NCI-H146 treated with DMSO at 0.1 percent for 48 hours (cell line): ENCODE results near the gene CYLC2.

Source experiments
- DNase-seq: peaks from one replicate; lab custom pipeline; 2025; ENCODE audit not compliant: unreplicated experiment; lab: John Stamatoyannopoulos, UW

CYLC2 gene, protein sequence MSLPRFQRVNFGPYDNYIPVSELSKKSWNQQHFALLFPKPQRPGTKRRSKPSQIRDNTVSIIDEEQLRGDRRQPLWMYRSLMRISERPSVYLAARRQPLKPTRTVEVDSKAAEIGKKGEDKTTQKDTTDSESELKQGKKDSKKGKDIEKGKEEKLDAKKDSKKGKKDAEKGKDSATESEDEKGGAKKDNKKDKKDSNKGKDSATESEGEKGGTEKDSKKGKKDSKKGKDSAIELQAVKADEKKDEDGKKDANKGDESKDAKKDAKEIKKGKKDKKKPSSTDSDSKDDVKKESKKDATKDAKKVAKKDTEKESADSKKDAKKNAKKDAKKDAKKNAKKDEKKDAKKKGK

DNA sequence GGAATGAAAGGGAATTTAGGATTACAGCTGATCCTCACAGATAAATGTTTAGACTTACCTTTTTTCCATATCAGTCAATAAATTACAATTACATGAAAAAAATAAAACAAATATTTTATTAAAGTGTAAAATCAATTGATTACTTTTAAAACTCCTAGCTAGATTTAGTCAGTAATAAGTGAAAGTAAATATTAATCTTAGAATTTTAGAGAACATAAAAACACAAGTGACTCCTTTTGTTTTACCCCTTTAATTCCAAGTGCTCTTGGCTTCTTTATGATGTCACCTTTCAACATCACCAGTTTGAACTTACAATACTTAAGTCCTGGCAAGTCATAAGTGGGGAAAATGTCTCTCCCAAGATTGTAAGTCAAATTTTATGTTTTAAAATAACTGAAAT is at the start of gene CYLC2:
CYLC2 (plus strand) TSS at position 301 of the 400 bp plus-strand sequence; CDS start at position 349, 48 bp downstream.
- no peak for DNase-seq

- no peak for DNase-seq
Measured at GRCh38 chr9:102950346-102950745, 44.8 kb upstream of the CYLC2 start.

DNA sequence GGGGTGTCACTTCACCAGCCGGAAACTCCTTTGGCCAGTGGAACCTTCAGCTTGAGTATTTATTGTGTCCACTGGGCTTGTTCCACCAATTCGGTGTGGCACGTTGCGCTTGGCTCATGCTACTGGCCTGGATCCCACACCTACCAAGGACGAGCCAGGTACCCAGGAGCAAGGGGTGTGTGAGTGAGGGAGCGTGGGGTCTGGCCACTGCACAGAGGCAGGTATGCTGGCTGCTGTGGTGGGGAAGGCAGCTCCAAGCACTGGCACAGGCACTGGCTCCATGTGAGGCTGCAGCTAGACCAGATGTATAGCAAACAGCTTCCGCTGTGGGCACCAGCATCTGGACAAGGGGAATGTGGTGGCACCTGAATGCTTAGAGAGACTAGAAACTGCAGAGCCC is 28.1 kb upstream of the CYLC2 start:
- DNase-seq, result no peak

DNA sequence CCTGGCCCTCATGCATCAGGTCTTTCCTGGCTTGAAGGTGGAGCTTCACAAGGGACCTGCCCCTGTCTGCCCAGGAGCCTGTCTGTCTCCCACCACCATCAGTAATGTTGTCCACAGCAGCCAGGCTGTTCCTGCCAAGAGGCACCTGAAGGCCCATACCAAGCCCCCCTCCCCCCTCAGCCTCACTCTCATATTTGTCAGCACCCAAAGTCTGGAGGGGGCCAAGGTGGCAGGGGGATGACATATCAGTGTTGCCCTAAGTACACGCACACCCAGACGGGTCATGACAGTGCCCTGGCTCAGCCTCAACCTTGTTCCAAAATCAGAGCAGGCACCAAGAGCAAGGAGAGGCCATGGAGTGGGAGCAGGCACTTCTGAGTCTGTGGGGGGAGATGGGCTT is 27.2 kb upstream of the CYLC2 start:
- DNase-seq, result no peak

DNA sequence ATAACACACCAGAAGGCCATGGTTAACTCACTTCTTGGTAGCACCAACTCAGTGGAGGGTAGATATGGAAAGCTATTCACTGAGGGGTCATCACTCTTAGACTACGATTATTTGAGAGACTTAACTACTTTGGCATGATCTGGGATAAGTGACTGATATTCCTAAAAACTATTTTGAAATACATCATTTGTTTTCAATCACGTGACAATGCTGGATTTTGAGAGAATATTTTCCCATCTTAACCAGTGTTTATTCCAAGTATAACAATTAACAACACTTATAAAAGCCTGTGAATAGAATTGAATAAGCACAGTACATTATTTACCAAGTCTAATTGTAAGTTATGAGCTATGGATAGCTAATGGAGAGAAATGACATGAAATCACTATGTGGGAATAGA is 22.4 kb upstream of the CYLC2 start:
- no peak for DNase-seq

GRCh38 chr9:102974530-102974929 is 20.6 kb upstream of the CYLC2 start:
- no peak for DNase-seq

DNA sequence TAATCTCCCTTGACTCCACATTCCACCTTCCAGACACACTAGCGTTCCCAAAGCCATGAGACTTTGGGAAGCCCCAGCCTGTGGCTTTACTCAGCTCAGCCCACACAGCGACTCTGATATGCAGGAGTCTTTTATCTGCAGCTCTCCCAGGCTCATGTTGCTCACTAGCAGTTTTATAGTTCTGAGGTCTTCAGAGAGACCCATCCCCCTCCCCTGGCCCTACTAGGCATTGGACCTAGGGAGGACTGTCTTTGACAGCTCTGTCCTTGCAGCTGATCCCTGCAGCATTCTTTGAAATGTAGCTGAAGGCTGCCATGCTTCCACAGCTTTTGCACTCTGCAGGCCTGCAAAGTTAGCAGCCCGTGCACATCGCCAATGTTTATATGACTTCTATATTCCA is 19.9 kb upstream of the CYLC2 start:
- no peak for DNase-seq

GRCh38 chr9:102985162-102985895 is 9.8 kb upstream of the CYLC2 start:
- no peak for DNase-seq

- DNase-seq, result no peak
Measured at GRCh38 chr9:102986425-102986824, 8.7 kb upstream of the CYLC2 start.

GRCh38 chr9:103003689-103004088 is 8.6 kb downstream of the CYLC2 start:
- DNase-seq, result no peak

DNA sequence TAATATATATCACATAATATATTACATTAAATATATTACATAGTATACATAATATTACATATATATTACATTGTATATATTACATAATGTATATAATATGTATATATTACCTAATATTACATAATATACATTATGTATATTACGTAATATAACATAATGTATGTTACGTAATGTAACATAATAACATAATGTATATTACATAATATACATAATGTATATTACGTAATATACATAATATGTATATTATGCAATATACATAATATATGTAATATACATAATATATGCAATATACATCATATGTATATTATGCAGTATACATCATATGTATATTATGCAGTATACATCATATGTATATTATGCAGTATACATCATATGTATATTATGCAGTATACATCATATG is 19.1 kb downstream of the CYLC2 start:
- no peak for DNase-seq

DNA sequence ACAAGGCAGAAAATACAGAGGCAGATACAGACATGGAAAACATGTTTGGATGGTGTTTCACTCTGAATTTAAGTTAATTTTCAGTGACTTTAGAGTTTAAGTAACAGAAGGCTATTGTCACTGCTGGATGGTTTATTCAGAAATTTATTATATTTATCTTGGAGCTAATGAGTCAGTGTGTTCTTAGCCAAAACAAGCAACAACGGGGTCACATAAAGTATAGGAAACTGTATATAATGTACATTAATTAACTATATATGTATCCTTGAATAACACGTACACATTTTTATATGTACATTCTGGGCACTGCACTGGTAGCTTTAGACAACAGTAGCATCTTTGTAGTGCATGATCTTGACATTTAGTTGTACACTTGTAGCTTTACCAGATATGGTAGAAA is 30.7 kb downstream of the CYLC2 start:
- DNase-seq, result no peak

DNA sequence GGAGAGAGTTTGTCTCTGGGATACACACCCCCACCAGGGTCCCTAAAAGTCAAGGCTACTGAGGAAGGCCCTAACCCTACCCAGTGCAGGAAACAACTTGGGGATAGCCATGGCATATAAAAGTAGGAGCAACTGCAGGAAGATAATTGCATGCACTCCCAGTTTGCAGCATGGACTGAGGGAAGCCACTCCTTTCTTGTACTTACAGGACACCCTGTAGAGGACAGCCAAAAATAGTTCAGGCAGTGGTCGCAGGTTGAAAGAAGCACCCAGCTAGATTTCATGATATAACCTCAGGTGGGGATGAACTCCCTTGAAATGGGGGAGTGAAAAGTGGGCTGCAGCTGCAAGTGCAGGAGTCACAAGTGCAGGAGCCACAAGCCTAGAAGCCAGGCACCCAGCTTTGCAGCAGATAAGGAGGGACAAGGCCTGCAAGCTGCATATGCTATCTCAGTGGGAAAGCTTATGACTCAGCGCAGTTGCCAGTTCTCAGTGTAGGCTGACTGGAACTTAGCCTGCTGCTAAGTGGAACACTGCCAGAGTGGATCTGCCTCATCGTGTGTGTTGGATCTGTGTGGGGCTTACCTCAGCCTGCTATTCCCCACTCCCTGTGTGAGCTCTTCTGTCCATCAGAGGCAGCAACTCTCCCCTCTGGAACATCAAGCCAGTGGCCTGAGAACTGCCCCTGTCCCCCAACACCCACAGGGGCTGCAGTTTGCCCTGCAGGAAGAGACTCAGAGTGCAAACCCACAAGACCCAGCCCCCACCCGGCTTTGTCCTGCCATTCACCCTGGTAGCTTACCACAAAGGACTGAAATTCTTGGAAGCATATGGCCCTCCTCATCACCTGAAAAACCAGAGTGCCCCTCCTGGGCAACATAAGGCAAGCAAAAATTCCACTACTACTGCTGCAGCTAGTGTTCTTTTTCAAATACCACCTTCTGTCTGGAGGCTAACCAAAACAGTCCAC is 42.7 kb downstream of the CYLC2 start:
- DNase-seq, result no peak

DNA sequence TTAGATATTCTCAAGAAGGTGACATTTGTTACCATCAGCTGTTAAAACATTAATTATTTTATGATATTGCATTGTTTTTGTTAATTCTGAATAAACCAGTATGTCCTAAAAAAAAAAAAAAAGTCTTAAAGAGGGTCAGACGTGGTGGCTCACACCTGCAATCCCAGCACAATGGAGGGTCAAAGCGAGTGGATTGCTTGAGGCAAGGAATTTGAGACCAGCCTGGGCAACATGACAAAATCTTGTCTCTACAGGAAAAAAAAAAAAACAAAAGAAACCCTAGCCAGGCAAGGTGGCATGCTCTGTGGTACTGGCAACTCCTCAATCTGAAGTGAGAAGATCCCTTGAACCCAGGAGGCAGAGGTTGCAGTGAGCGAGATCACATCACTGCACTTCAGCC is 46.8 kb downstream of the CYLC2 start:
- DNase-seq, result no peak
